CD4-positive, alpha-beta T cell treated with Interferon gamma for 1 hour (primary cell): Measurements from ENCODE around the gene CLCA2.

Experiments
- DNase-seq: peaks from one replicate; pipeline ENCODE4 v3.0.0-alpha.2; 2020

CLCA2 gene, protein sequence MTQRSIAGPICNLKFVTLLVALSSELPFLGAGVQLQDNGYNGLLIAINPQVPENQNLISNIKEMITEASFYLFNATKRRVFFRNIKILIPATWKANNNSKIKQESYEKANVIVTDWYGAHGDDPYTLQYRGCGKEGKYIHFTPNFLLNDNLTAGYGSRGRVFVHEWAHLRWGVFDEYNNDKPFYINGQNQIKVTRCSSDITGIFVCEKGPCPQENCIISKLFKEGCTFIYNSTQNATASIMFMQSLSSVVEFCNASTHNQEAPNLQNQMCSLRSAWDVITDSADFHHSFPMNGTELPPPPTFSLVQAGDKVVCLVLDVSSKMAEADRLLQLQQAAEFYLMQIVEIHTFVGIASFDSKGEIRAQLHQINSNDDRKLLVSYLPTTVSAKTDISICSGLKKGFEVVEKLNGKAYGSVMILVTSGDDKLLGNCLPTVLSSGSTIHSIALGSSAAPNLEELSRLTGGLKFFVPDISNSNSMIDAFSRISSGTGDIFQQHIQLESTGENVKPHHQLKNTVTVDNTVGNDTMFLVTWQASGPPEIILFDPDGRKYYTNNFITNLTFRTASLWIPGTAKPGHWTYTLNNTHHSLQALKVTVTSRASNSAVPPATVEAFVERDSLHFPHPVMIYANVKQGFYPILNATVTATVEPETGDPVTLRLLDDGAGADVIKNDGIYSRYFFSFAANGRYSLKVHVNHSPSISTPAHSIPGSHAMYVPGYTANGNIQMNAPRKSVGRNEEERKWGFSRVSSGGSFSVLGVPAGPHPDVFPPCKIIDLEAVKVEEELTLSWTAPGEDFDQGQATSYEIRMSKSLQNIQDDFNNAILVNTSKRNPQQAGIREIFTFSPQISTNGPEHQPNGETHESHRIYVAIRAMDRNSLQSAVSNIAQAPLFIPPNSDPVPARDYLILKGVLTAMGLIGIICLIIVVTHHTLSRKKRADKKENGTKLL

DNA sequence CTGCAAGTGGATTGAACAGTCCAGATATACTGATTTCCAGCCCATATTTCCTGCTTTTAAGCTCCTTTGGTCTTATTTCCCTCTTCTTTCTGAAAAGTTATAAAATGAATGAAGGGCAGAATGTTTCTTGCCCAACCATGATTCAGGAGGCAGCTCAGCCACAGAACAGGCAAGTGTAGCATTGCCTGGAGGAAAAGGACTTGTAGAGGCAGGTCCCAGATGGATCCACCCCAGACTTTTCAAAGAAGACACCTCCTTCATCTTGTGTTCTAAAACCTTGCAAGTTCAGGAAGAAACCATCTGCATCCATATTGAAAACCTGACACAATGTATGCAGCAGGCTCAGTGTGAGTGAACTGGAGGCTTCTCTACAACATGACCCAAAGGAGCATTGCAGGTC lies at the start of gene CLCA2:
Gene CLCA2 (plus strand): TSS at position 299 of the 400 bp plus-strand sequence. CDS start 77 bp downstream, at position 376.
- no peak for DNase-seq

DNA sequence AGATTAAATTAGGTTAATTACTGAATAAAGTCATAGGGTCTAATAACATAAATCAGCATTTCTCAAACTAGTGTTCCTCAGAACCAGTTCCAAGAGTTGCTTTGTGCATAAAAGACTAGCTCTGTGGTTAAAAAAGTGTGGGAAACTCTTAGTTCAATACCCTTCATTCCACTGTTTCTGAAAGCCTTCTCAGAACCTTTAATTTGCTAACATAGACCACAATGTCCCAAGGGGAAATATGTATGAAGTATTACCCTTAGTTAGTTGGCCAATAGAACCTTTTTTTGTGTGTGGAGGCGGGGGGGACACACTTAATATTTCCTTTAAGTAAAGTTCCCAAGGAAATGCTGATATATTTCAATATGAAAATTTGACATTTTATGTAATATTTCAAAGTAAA lies 48.3 kb upstream of the CLCA2 start:
- DNase-seq: no peak

DNA sequence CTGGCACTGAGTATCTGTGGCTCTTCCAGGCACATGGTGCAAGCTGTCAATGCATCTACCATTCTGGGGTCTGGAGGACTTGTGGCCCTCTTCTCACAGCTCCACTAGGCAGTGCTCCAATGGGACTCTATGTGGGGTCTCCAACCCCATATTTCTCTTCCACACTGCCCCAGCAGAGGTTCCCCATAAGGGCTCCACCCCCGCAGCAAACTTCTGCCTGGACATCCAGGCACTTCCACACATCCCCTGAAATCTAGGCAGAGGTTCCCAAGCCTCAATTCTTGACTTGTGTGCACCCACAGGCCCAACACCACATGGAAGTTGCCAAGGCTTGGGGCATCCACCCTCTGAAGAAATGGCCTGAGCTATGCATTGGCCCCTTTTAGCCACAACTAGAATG lies 46.6 kb upstream of the CLCA2 start:
- DNase-seq: no peak

DNA sequence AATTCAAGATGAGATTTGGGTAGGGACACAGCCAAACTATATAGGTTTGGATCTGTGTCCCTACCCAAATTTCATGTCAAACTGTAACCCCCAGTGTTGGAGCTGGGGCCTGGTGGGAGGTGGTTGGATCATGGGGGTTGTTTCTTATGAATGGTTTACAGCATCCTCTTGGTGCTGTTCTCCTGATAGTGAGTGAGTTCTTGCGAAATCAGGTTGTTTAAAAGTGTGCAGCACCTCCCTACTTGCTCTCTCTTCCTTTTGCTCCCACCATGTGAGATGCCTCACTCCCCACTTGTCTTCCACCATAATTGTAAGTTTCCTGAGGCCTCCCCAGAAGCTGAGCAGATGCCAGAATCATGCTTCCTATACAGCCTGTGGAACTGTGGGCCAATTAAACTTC lies 45.2 kb upstream of the CLCA2 start:
- DNase-seq: no peak

DNA sequence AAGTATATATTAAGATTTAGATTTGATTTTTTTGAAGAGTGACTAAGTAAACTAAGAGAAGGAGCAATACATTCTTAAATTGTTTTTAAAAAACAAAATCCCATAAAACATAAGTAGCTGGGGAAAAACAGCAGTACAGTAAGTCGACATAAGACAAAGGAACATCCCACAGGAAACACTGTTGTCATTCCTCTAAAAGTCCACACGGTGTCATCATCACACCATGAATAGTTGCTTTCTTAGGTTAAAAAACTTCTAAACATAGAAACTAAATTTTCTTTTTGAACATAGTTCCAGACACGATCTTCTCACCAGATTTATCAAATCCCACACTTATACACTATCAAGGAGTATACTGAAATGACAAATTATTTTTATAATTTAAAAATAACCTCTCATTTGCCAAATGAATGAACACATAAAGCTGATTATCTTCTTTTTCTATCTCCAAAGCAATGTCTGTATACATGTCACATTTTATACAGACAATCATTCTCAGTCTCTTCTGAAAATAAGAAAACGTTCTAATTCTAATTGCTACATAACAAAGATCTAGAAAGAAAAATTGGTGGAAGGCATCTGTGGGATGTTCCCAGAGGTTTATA lies 43.6 kb upstream of the CLCA2 start:
- DNase-seq: no peak

DNA sequence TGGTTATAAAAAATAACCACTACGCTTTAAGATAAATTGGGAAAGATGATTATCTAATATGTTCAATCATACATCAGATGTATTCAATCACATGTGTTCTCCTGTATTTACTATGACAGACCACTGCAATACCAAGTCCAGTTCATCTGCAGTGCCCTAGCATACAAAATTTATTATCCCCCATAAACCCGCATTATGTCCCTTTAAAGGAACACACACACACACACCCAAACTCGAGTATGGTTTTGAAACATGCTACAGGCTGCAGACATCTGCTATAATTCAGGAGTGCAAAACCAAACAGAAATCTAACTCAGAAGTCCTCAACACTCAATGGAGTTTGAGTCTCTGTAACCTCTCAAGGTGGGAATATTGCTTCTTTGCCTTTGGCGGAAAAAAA lies 42.7 kb upstream of the CLCA2 start:
- DNase-seq: no peak

DNA sequence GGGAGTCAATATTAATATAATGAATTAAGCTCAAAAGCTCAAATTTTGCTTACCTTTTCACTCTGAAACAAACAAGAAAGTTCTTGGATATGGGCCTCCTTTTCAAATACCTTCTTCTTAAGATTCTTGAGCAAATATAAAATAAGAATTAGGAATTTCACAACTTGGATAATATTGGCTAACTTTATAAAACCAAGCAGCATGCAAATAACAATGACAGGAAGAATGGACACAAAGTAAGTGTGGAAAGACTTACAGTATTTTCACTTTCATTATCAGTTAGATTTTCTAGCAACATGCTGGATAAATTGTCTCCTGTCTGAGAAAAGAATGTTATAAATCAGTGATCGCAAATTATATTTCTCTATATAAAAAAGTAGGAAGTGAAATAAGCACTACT lies 41.1 kb upstream of the CLCA2 start:
- DNase-seq: no peak

DNA sequence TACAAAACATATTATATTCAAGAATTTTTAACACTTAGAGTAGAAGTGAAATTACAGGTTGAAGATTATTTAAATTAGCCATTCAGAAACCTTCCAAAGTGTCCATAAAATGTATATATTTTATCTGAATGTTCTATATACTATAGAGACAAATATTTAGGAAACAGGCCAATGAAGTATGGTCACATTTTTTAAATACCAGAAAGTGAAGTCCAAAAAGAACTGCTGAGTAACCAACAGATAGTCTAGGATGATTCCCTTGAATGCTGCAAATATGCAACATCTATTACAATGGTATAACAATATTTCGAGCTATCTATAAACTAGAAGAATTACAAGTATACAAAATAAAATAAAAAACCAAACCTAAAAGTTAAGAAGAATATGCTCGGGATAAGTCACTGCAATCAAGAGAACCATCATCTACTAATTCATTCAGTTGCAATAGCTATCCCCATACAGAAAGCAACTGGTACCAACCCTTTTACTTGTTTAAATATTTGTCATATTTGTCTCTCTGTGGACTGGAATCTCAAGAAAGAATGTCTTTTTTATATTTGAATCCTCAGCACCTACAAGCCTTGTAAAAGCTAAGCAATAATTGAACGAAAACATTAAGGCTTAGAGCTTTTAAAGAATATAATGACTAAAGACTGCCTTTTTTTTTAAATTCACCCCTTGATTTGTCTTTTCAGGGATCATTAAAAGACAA lies 35.9 kb upstream of the CLCA2 start:
- no peak for DNase-seq

DNA sequence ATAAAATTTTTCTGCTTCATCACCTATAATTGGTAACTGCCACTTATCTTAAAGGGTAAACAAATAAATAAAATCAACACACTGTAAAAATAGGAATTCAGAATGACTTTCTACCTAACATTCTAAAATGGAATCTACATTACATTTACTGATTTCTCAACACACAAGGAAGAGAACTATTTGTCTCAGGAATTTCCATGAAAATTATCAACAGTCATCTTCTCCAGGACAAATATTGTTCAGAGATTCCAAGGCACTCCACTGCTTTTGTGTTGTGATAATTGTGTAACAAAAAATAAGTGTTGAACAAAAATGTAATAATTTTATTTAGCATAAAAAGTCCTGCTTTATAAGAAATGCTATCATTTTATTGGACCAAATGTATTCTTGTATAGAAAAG lies 35.2 kb upstream of the CLCA2 start:
- DNase-seq: no peak

DNA sequence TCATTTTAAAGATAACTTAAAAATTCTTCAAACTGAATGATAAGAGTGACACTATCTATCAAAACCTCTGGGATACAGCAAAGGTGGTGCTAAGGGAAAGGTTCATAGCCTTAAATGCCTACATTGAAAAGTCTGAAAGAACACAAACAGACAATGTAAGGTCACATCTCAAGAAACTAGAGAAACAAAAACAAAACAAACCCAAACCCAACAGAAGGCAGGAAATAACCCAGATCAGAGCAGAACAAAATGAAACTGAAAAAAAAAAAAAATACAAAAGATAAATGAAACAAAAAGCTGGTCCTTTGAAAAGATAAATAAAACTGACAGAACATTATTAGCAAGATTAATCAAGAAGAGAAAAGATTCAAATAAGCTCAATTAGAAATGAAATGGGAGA lies 34.7 kb upstream of the CLCA2 start:
- DNase-seq: no peak

DNA sequence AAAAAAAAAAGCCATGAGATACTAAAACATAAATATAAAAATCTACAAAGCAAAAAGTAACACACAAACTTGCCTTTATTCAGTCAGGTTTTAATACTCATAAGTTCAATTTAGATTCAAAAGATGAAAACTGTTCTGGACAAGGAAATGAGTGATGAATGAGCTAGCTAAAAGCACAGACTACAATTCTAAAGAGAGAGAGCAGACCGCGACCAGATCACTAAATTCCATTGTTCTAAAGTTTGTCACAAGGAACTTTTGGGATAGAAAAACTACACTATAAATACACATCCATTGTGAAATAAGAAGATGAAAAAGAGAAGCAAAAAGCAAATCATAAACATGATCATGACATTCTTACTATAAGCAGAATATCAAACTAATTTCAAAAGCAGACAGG lies 29.6 kb upstream of the CLCA2 start:
- DNase-seq: no peak

DNA sequence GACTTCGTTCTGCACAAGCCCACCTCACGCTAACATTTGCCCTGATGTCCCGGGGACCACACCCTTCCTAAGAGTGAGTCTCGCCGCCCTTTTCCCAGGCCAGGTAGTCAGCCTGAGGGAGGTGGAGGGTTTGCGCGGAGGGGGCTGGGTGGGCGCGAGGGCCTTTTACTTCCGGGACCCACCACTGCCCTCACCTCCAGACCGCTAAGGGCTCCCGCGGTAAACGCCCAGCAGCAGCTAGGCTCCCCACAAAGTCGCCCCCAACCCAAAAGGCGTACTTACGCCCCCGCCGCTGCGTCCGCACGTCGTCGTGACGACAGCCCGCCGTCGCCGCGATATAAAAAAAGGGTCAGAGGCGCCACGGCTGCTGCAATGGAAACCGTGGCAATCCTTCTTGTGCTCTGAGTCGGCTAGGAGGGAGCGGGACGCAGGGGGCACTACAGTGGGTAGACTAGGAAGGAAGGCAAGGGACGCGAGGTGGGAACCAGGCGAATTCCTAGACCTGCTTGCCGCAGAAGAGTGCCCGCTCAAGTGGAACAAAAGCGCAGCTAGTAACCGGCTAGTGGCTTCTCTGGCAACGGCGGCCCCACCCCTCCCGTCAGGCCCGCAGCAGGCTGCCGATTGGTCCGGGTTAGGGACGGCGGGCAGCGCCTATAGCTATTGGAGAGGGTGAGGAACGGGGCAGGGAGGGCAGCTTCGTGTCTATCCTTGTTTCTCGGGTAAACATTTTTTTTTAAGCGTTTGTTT lies 28.0 kb upstream of the CLCA2 start, which contains the start of gene ODF2L:
Gene ODF2L (minus strand): TSS at position 573 of the 747 bp plus-strand sequence. CDS start 9,296 bp downstream, outside the sequence.
- DNase-seq: peak; percentile 87

DNA sequence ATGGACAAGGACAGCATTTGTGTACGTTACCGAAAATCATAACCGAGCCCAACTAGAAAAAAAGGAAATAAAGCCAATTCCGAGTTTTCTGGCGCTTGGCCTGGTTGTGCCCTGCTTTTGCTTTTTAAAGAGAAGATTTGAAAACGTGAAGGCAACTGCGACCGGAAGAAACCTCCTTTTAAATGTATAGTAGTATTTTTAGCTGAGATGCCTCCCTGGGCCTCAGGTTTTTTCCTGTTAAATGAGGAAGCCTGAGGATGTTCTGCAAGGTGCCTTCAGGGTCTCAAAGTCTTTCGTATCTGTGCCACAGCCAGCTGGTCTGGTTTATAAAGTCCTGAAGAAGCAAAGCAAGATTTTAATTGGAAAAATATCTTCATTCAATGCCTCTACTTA lies 27.5 kb upstream of the CLCA2 start:
- no peak for DNase-seq

DNA sequence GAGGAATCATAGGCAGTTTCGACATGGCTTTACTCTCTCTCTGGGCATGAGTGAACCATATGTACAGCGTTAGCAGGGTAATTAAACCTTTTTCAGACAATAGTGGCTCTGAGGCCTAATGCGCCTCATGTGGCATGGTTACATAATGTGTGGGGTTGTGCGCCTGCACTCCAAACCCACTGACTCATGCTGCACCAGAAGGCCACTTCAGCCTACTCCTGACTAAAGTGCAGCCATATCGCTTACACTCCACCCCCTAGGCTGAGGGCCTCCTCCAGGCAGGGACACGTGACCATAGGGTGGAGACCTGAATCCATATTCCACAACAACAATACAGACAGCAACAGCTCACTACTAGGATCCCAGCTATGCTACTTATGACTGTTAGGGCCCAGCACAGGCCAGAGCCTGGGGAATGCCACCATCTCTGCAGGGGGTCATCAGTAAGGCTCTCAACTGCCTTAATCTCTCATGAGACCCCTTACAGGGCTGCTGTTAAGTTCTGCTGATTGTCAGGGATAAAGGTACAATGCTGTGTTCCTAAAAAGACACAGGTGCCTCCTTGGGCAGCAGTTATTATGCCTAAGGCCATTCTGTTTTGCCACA lies 14.5 kb upstream of the CLCA2 start:
- no peak for DNase-seq

DNA sequence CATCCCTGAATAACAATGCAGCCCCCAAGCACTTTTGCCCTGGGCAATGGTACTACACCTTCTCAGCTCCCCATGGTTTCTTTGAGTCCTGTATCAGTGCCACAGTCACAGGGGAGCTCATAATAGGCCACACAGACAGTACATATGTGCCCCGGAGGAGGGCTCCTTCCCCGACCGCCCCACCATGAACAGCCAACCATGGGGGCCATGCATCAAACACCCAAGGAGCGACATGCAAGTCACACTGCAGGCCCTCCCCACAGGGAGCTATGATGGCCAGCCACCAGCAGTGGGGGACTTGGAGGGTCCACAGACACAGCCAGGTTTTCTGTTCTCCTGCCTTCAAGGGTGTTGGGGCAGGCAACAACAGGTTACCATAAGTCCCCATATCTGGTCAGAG lies 13.1 kb upstream of the CLCA2 start:
- DNase-seq: no peak

DNA sequence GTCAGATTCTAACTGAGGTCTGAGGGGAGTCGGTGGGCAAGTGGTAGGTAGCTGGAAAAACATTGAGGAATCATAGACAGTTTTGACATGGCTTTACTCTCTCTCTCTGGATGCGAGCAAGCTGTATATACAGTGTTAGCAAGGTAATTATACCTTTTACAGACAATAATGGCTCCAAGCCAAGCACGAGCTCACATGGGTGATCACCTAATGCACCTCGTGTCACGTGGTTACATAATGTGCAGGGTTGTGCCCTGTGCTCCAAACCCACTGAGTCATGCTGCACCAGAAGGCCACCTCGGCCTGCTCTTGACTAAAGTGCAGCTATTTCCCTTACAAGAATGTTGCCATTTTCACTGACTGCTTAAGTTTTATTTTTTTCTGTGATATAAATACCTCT lies 7.6 kb upstream of the CLCA2 start:
- no peak for DNase-seq

DNA sequence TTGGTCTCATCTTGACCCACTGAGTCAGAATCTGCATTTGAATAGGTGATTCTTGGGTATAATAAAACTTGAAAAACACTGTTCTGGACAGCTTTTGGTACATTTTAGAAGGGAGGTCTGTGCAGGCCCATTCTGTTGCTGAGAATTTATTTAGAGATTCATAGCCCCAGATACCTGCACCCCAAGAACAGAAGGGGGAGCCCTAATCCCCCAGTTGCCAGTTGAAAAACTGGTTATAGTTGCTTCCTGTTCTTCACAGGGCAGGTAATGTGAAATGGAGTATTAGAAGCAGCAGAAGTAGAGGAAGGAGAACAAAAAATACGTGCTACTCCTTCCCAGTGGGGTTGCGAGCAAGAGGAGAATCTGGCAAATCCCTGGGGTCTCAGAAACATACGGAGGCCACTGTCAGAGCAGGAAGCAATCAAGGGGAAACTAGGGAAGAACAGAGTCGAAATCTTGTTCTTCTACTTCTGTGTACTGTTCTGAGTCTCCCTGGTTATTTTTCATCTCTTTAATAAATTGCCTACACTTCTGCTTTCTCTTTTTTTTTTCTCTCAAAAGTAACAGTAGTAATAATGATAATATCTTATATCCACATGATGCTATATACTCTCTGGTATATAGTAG lies 4.6 kb upstream of the CLCA2 start:
- peak; percentile 45 for DNase-seq

DNA sequence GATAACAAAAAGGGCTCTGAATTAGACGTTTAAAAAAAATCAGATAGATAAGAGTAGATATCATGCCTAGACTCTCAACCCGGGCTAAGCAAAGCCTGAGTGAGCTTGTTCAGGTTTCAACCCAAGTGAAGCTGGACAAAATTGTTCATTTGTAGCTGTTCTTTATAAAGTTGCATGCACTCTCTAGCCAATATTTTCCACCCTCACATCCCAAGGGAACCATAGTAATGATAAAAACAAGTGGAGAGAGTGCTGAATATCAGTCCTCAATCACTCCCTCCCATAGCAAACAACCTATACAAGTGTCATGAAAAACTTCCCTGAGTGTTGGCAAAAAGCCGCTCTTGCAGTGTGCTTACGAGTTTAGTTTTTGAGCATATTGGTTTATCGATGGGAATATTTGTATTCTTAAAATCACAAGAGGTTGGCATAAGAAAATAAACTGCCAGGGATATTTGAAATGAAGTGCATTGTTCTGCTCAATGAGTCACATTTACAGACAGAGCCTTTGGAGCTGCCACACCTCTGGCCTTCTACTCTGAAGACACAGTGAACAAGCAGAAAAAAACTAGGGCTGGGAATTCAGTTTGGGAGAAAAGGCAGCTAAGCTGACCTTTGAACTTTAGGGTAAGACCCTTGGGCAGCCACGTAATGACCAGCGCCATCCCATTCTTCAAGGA lies 2.2 kb upstream of the CLCA2 start:
- DNase-seq: no peak

DNA sequence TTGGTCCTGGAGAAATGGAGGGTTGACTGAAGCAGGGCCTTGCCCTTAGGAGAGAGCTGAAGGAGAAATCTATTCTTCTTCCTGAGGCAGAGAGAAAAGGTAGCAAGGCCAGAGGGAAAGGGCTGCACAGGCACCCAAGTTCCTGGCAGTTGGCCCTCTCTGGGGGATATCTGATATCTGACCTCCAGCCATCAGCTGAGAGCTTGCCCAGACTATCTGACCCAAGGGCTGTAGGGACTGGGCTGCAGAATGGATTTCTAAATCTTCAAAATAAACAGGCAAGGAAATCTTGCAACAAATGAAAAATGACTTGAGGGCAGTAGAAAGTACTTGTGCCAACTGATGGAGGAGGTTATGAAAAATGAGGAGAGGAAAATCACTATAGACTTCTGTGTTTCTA lies 498 bp upstream of the CLCA2 start:
- DNase-seq: no peak

DNA sequence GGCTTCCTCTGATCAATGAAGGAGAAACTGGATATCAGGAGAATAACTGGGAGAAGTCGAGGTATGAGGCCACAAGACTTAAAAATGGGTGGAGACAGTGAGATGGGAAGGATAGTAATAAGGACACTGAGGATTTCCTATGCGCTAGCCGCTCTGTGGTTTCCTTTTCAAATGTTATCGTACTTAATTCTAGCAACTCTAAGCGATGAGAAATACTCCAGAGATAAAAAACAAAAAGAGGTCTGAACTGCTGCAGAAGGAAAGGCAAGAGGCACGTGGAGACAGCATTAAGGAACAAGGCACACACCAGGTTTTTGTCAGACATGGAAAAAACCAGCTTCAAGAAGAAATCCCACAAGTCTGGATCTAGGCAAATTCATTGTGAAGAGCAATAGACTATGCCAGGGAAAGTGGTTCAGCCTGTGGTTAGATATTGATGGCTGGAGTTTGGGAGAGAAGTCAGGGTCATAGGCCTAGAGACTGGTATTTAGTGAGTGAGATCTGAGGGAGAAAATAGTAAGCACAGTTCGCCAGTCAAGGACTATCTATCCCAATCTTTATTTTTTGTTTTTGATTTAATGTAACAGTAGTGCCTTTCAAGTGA lies 5.3 kb downstream of the CLCA2 start:
- DNase-seq: no peak
